ENCODE data around the gene APCDD1L.

The APCDD1L gene

DNA sequence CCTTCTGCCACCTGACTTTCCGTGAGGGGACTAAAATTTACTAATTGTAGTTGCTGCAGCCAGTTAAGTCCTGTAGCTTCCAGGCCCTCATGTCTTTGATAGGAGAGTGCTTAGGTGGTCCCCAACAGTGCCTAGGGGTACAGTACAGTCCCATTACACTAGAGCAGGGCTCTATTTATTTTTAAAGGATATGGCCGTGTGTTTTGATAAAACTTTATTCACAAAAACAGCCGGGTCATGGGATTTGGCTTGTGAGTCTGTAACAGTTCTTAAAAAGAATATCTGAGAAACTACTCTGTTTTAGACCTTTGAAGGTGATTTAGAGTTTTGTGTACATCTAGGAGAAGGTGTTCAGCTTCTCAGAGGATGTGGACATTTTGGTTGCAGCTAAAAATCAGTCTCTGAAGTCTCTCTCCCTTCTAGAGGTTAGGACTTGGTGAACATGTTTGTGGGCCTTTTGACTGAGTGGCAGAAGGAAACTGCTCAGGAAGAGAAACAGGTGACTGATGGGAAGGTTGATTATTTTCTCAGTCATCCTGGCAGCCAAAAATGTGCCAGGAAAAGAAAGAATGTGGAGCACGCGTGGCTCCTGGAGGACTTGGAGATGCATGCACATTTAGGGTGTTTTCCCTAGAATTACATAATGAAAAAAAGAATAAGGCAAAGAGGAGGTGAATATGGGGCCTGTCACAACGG is 68.8 kb downstream of the APCDD1L start:
- POLR2A ChIA-PET: no interaction called here
- CTCF ChIA-PET: interaction anchor here (1.1 to 5.4 kb wide), 15 partner anchors 9 to 221 kb away, joined by 3 to 62 read pairs (median 9); no protein-coding TSS in a partner anchor
- TF ChIP-seq, protein P1, sequence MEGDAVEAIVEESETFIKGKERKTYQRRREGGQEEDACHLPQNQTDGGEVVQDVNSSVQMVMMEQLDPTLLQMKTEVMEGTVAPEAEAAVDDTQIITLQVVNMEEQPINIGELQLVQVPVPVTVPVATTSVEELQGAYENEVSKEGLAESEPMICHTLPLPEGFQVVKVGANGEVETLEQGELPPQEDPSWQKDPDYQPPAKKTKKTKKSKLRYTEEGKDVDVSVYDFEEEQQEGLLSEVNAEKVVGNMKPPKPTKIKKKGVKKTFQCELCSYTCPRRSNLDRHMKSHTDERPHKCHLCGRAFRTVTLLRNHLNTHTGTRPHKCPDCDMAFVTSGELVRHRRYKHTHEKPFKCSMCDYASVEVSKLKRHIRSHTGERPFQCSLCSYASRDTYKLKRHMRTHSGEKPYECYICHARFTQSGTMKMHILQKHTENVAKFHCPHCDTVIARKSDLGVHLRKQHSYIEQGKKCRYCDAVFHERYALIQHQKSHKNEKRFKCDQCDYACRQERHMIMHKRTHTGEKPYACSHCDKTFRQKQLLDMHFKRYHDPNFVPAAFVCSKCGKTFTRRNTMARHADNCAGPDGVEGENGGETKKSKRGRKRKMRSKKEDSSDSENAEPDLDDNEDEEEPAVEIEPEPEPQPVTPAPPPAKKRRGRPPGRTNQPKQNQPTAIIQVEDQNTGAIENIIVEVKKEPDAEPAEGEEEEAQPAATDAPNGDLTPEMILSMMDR (IDR thresholded peaks at IDR 0.05; ENCODE audit: insufficient read depth, low read length, missing control alignments): no peak
- no peak overlapping the region for H3K4me3 ChIP-seq (ENCODE audit: low read depth, low read length)
- DNase-seq (ENCODE audit: low read depth, low spot score): no peak

DNA sequence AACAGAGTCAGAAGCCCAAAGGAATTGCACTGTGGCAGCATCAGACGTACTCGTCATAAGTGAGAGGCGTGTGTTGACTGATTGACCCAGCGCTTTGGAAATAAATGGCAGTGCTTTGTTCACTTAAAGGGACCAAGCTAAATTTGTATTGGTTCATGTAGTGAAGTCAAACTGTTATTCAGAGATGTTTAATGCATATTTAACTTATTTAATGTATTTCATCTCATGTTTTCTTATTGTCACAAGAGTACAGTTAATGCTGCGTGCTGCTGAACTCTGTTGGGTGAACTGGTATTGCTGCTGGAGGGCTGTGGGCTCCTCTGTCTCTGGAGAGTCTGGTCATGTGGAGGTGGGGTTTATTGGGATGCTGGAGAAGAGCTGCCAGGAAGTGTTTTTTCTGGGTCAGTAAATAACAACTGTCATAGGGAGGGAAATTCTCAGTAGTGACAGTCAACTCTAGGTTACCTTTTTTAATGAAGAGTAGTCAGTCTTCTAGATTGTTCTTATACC is 70.4 kb downstream of the APCDD1L start:
- POLR2A ChIA-PET: no interaction called here
- H3K4me3 ChIP-seq (ENCODE audit: low read depth, low read length): no peak overlapping the region
- TF ChIP-seq, protein P1 (IDR thresholded peaks at IDR 0.05; ENCODE audit: insufficient read depth, low read length, missing control alignments): no peak
- DNase-seq (ENCODE audit: low read depth, low spot score): no peak
- CTCF ChIA-PET: interaction anchor here (0.8 to 5.1 kb wide), 4 partner anchors 9 to 156 kb away, joined by 3 to 28 read pairs (median 3); no protein-coding TSS in a partner anchor

DNA sequence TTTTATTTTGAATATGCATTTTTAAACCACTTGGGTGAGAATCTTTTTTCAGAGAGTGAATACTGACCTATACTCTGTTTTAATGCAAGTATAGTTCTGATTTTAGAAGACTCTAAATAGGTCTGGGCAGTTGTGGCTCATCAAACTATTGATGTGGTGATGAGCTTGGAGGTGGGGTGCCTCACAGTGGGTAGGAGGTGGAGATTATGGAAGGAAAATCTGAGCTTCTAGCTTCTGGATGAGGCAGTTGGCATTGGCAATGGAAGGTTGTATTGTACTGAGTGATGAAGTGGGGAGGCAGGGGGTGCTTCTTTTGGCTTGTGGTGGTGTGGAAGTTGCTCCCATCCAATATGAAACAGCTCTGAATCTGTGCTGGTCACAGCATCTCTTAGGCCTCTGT is 73.5 kb downstream of the APCDD1L start:
- no peak overlapping the region for H3K4me3 ChIP-seq (ENCODE audit: low read depth, low read length)
- TF ChIP-seq, protein P1 (IDR thresholded peaks at IDR 0.05; ENCODE audit: insufficient read depth, low read length, missing control alignments): no peak
- ChIA-PET CTCF (interaction anchor here (2.0 to 2.2 kb wide), 2 partner anchors 9 to 204 kb away, joined by 6 to 9 read pairs; no protein-coding TSS in a partner anchor), POLR2A (no interaction called here)
- no peak for DNase-seq (ENCODE audit: low read depth, low spot score)

DNA sequence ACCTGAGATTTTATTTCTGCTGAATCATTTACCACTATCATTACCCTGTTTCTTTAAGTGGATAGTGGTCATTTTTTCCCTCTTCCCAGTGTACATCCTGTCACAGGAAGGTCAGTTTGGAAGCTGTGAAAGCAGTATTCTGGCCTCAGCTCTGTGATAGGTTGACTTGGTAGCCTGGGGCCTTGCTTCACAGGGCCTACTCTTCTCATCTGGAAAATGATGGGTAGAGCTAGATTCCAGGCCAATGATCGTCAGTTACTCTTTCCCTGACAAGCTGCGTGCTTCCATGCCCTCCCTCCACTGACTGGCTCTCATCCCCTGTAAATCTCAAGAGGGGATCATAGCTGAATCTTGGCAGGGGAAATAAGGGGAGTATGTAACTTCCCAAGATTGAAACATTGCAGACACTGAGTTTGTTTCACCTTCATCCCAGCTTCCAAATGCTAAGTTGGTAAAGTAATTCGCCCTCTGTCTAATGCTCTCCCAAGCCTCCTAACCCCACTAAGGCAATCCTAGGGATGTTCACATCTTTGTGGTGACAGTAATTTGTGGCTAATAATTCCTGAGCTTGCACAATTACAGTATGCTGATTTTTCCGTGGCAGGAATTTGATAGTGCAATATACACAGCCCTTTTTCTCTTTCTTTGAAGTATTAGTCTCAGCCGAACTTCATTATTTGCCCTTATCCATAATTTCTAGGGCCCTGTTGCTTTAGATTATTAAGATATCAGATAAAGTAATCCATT is 75.0 kb downstream of the APCDD1L start:
- ChIA-PET POLR2A (no interaction called here), CTCF (interaction anchor here (1.0 to 2.2 kb wide), 2 partner anchors 202 to 206 kb away, joined by 3 to 9 read pairs; no protein-coding TSS in a partner anchor)
- no peak overlapping the region for H3K4me3 ChIP-seq (ENCODE audit: low read depth, low read length)

DNA sequence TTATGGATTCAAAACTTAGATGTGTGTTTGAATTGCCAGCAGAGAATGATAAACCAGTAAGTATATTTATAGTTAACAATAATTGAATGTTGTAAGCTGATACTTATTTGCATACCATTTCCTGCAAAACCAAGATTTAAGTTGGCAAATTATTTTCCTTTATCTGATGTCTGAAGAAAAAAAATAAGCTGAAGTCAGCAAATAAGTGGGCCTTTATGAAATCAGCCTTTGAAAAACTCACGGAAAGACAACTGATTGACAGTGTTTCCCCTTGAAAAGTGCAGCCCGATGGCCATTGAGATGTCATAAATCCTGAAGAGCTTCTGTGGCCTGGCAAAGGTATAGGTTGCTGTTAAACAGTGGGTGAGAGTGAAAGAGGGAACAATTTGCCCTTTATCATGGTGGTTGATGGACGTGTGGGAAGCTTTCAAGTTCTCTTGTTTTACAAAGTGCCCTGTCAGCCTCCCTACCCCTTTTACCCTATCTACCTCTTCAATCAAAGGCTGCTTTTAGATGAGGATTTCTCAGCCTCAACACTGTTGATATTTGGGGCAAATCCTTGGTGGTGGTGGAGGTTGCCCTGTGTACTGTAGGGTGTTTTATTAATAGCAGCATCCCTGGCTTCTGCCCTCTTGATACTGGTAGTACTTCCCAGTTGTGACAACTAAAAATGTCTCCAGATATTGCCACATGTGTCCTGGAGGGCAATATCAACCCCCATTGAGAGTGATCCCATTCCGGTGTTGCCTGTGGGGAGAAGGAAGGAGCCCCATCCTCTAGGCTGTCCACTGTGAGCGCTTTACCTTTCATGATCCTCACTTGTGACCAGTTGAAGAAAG is 76.0 kb downstream of the APCDD1L start:
- no peak for DNase-seq (ENCODE audit: low read depth, low spot score)
- ChIA-PET CTCF (interaction anchor here (5.1 kb wide), 1 partner anchor 8 kb away, joined by 36 read pairs; no protein-coding TSS in a partner anchor), POLR2A (no interaction called here)
- TF ChIP-seq, protein P1 (IDR thresholded peaks at IDR 0.05; ENCODE audit: insufficient read depth, low read length, missing control alignments): no peak
- H3K4me3 ChIP-seq (ENCODE audit: low read depth, low read length): no peak overlapping the region

More for the DNA sequence above, 75.0 kb downstream of the APCDD1L start:
- DNase-seq (ENCODE audit: low read depth, low spot score): no peak
- TF ChIP-seq, protein P1 (IDR thresholded peaks at IDR 0.05; ENCODE audit: insufficient read depth, low read length, missing control alignments): no peak

Data from AG04449 (cell line).